GM19455 (cell line): ENCODE measurements around the gene PFDN1.

Experiments
- ATAC-seq: cut with Tn5 transposase; IDR thresholded peaks from one replicate; pipeline ENCODE4 v1.9.1; 2021; ENCODE audit not compliant: unreplicated experiment

The PFDN1 gene

DNA sequence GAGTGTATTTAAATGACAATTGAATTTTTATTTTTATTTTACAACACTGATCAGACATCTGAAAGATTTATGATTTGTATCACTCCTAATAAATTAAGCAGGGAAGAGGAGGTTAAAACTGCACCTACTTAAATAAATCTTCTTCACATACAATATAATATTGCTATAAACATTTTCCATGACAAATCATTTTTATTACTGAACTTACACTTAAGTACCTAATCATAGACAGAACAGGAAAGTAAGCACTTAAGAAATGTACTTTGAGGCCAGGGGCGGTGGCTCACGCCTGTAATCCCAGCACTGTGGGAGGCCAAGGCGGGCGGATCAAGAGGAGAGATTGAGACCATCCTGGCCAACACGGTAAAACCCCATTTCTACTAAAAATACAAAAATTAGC is 3.8 kb downstream of the PFDN1 start:
- ATAC-seq: no peak

DNA sequence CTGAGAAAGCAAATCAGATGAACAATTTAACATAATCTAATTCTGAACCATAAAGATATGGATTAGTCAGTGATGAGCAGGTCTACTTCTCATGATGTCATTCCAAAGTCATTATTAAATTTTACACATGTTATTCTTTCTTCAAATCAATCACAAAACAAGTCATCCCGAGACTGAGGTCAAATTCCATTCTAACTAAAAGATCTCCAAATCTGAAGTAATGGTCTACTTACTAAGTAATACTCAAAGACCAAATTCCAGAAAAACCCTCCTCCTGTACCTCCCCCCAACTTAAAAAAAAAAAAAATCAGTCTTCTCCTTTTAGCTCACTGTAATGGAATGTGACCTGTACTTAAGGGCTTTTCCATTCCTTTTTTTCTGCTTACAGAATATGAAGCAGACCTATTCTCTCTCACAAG is 4.7 kb downstream of the PFDN1 start:
- no peak for ATAC-seq

GRCh38 chr5:140297283-140297682 is 5.6 kb downstream of the PFDN1 start:
- no peak for ATAC-seq

GRCh38 chr5:140296289-140296688 is 6.6 kb downstream of the PFDN1 start:
- no peak for ATAC-seq

GRCh38 chr5:140295414-140295813 is 7.5 kb downstream of the PFDN1 start:
- ATAC-seq: no peak

GRCh38 chr5:140294753-140295152 is 8.1 kb downstream of the PFDN1 start:
- ATAC-seq: no peak

DNA sequence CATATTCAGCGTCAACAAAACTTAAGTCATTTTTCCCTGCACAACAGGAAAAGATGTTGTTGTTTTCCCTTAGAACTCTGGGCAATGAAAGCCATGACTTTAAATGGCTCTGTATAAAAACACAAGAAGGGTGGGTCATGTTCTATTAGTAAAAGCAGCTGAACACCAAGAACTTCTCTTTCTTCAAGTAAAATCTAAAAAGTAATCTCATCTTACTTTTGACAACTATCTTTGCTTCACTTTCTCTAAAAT is 9.1 kb downstream of the PFDN1 start:
- no peak for ATAC-seq

DNA sequence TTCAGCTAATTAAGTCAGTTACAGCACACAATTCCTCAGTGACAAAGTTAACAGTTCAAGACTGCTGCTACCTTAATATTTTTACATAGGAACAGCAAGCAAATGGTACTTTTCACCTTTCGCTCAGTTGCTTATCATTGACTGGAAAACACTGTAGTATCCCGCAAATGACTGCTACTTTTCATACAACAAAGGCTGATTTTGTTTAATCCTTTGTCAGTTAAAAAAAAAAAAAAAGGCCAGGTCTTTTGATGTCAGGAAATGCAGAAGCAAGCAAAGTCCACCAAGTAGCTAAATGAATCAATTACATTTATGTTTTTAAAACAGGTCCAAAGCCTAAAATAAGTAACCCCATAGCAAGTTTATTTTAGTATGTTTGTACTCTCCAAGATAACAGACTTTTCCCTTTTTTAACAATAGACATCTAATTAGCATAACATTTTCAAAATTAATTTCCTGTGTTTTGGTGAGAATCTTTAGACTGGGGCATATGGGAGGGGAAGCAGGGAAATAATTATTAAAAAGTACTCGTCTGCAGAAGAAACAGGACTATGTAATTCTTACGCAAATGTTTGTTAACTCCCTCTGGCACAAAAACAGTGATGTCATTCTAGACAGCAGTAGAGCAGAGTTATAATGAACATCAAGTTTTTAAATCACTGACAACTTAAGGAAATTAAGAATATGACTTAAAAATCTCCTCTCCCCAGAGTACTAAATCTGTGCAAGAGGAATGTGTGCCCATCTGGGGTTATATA is 9.6 kb downstream of the PFDN1 start:
- ATAC-seq: no peak

GRCh38 chr5:140292212-140293036 is 10.5 kb downstream of the PFDN1 start:
- no peak for ATAC-seq

- no peak for ATAC-seq
These were observed 14.9 kb downstream of the PFDN1 start for GRCh38 chr5:140287801-140288521.

DNA sequence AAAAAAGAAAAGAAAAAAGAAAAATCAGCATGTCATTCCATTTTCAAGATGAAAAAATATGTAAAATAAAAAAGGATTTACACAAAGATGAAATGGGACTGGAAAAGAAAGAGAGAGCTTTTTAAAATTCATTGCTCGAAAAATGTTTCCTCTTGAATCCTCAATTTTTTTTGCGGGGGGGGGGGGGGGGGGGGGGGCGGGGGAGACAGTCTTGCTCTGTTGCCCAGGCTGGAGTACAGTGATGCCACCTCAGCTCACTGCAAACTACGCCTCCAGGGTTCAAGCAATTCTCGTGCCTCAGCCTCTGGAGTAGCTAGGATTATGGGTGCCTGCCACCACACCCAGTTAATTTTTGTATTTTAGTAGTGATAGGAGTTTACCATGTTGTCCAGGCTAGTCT is 16.5 kb downstream of the PFDN1 start:
- no peak for ATAC-seq

DNA sequence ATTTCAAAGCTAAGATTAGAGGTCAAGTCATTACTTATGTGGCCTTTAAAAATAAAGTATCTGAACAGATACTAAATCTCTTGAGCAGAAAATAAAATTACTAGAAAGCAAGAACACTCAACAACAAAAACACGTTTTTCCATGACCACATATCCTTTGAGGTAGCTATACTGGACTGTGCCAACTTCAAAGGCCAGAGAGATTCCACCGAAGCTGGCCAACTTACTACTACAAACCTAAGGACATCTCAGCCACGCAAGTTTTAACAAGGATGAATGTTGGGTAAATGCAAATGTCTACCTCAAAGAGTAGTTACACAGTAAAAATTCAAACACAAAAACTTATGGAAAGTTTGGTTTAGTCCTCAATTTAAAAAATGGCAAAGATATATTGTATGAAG is 18.9 kb downstream of the PFDN1 start:
- no peak for ATAC-seq

- ATAC-seq: no peak
These were observed 20.6 kb downstream of the PFDN1 start for GRCh38 chr5:140282266-140282665.

GRCh38 chr5:140275837-140276236 is 27.1 kb downstream of the PFDN1 start:
- no peak for ATAC-seq

GRCh38 chr5:140273401-140273877 is 29.5 kb downstream of the PFDN1 start:
- ATAC-seq: no peak

GRCh38 chr5:140270008-140270407 is 32.9 kb downstream of the PFDN1 start:
- ATAC-seq: no peak

DNA sequence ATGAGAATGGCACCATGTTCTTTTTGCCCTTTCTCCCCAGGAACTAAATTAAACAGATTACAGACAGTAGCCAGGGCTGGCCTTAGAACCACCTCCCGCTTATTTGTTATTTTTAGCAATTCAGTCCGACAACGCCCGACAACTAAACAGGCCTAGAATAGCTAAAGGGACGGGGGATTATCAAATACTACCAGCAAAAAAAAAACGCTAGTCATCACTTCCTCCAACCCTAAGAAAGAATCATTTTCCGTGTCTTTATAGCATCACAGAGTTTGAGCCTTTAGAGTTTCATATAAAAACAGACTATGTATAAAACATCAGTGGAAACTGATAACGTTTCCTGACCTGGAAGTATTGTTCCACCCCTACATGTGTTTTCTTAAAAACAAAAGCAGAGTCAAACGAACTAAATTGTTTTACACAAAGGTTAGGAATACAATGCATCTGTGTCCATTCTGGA is 35.3 kb downstream of the PFDN1 start:
- ATAC-seq: no peak

GRCh38 chr5:140267201-140267540 is 35.7 kb downstream of the PFDN1 start:
- no peak for ATAC-seq

DNA sequence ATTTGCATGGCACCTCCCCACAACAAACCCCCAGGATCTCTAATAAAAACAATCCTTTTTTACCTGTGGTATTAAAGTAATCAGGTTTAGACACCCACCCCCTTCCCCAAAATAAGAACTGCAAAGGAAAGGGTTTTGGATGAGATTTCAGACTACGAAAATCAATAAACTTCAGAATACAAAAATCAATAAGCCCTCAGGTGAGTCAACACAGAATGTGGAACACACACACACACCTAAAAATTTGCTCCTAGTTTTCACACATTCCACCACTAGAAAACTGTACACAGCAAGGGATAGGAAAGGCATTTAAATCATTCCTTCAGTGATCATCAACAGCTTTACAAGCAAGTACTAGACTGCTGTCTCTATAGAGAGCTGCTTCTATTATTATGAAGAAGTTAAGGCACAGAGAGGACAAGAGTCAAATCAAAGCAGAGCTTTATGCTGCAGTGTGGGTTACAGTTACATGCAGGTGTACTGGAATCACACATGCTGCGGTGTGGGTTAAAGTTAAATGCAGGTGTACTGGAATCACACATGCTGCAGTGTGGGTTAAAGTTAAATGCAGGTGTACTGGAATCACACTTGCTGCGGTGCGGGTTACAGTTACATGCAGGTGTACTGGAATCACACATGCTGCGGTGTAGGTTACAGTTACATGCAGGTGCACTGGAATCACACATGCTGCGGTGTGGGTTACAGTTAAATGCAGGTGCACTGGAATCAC is 36.3 kb downstream of the PFDN1 start:
- no peak for ATAC-seq

DNA sequence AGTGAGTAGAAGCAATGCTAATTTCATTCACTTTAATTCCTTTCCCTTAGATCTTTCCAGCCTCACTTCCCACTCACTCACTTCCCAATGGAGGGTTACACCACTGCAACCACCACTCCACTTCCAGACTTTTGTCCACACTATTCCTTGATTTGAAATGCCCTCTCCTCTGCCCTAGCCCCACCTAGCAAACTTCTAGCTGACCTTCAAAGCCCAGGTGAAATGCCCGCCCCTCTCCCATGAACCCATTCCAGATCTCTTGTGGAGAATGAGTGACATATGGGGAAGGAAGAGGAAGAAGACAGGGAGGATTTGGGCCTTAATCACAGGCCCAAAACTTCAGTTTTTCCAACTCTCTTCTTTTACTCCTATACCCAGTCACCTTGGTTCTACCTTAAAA is 37.1 kb downstream of the PFDN1 start:
- ATAC-seq: no peak

DNA sequence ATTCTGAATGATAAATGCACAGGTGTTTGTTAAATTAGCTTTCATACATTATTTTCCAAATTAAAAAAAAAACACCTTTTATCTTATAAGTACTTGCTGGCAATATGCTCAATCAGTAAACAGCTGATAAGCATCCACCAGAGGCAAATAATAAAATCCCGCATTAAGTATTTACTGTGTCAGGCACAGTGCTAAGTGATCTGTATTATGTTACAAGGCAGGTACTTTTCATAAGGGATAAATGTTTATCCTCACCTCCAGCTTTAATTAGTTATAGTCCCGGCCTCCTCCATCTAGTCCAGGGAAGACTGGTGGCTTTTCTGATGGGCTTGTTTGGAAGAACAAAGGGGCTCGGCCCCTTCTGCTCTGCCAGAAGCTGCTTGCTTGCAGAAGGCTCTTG is 40.1 kb downstream of the PFDN1 start:
- no peak for ATAC-seq
